Skin of body (tissue), 3 donors: Measurements from ENCODE around the gene GJA1. TPM values are rescaled to one million over a fixed set of nuclear protein-coding genes. Genes with fewer than 3 reads are reported as not detected.

Experiments
- DNase-seq: peaks from one replicate; lab custom pipeline; 2025; lab: John Stamatoyannopoulos, UW
- small RNA-seq: library from RNA; depleted of rRNA; stranded (forward); fragments of <200 nt; gene quantifications from one replicate; pipeline ENCODE3, GENCODE V24; 2014; ENCODE audit warnings: low replicate concordance
- total RNA-seq: library from RNA; depleted of rRNA; stranded (reverse); fragments of >200 nt; gene quantifications from one replicate; pipeline ENCODE4 v1.2.3, GENCODE V29; 2014

The GJA1 gene
- total RNA-seq, 1 donor from 2014 or later = 431 TPM

DNA sequence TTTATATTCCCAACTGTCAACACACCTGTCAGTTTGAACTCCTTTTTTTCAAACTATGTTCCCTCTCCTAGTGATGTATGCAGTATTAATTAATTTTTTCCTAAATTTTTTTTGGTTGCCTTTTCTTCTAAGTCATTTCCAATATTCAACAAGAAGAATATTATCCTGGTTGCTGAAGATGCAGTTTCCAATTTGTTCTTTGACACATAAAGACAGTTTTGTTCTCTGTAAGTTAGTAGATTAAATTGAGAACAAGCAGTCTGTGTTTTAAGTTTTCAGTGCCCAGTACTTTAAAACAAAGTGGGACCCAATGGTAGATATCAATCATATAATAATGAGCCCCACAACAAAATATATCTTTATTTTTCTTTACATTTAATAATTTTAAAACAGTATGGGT lies 47.3 kb downstream of the GJA1 start:
- DNase-seq = no peak

DNA sequence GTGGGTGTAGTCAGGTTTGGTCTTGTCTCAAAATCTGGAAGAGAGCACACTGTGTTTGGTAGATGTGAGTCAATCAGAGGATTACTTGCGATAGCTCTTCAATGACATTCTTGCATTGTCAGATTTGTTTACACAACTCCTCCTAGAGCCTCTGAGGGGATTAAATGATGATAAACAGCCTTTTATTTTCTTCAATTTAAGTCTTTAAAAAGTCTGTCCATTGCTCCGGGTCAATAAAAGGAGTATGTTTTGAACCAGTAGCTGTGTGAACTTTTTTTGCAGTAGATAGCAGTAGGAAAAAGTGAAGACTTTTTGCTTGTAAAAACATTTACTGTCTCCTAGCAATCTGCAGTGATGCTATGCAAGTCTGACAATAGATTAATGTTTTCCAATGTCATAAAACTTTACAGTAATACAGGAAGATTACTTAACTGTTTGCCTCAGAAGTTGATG lies 49.9 kb downstream of the GJA1 start:
- peak; percentile 61 for DNase-seq

- no peak for DNase-seq
These were observed 56.1 kb downstream of the GJA1 start for GRCh38 chr6:121491576-121491975.

- DNase-seq = no peak
These were observed 57.1 kb downstream of the GJA1 start for GRCh38 chr6:121492536-121492935.

GRCh38 chr6:121497970-121498375 lies 62.5 kb downstream of the GJA1 start:
- peak; percentile 10 for DNase-seq

DNA sequence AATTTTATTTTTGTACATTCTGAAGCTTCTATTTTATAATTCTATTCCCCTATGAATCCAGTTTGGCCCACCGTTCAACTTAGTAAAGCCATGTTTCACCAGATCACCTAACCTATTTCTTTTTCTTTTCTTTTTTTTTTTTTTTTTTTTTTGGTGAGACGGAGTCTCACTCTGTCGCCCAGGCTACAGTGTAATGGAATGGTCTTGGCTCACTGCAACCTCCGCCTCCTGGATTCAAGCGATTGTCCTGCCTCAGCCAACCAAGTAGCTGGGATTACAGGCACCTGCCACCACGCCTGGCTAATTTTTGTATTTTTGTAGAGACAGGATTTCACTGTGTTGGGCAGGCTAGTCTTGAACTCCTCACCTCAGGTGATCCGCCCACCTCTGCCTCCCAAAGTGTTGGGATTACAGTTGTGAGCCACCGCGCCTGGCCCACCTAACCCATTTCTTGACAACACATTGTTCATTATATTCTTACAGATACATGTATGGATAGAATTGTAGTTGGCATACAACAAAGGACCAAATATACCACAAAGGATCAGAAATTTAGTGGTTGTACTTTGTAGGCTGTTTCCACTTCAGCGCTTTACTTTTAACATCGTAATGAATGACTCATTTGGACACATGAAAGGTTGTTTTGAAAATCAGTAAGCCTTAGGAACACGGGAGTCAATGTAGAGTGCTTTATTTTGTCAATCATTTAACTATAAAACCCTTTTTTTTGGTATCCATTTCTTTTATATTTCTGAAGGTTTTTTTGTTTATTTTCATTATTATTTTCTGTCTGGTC lies 63.2 kb downstream of the GJA1 start:
- DNase-seq = no peak

Small RNA genes lying within 50 kb of the gene (small RNA-seq; reads per million reads assigned to genes)
- gene RNU4-35P = not detected

Other genes with a start within 250 kb of the GJA1 start
- 37.8 TPM for gene TBC1D32, start 101.2 kb upstream of the GJA1 start, total RNA-seq